ENCODE results near the gene C4orf36. TPM values are rescaled to one million over a fixed set of nuclear protein-coding genes. Genes with fewer than 3 reads are reported as not detected.

C4orf36 gene
- total and polyA plus RNA-seq, 2 of the 8 experiments (the other 6 are each of a cell fraction or from before 2014, with no cell fraction given): 1.2 to 1.5 TPM

DNA sequence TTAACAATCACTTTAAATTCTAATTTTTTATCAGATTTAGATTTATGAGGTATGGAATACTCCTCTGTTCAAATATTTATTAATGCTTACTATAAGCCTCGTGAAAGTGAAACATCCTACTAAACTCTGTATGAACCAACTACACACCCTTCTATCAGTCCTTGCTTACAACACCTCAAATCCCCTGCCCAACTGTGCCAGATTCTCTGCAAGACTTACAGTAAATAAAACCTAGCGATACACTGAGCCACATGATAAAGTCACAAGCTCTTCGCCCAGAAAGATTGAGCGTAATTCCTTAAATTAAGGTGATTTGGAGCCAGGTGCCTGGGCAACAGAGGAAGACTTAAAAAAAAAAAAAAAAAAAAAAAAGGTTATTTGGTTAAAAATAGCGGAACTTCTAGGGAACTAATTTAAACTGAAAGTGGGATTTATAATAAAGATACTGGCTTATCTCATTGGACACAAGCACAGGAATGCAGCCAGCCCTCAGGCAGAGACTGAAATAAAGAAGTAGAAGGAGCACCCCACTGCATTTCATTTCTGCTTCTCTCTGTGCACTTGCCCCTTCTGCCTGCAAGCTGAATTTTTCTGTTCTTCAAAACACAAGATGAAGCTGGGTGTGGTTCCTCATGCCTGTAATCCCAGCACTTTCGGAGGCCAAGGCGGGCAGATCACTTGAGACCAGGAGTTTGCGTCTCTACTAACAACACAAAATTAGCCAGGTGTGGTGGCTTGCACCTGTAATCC, 17.5 kb upstream of the C4orf36 start:
- H4K5ac ChIP-seq (ENCODE audit: insufficient read length, low read depth, low read length): no peak overlapping the region
- no peak overlapping the region for H2BK120ac ChIP-seq (replicated peaks; ENCODE audit: low read depth, low read length)
- no peak overlapping the region for H3K4ac ChIP-seq (replicated peaks; ENCODE audit: insufficient read length, low read depth, low read length)
- no peak overlapping the region for H3K56ac ChIP-seq (replicated peaks; ENCODE audit: insufficient read length, low read depth, low read length)
- DNase-seq (ENCODE audit: low read depth in 1 of 2, low spot score in 2 of 2) (no peak), FAIRE-seq (no peak)
- no peaks in the 10 kb centered on the region for H3K23me2 ChIP-seq (ENCODE audit: low read depth, low read length)
- no peak overlapping the region for H3K4me3 ChIP-seq (ENCODE audit: extremely low read depth in 1 of 4, insufficient read depth in 2 of 4, low read depth in 3 of 4, low read length in 4 of 4)
- no peak overlapping the region for H3K27ac ChIP-seq (ENCODE audit: low read depth, low read length)
- H3K27me3 ChIP-seq (replicated peaks in 1 of 4; ENCODE audit: control insufficient read depth in 3 of 4, extremely low read depth in 1 of 4, insufficient read depth in 3 of 4, low read length in 3 of 4): no peaks in the 10 kb centered on the region
- H2BK5ac ChIP-seq (ENCODE audit: low read depth, low read length): no peak overlapping the region
- no peak overlapping the region for H3K9ac ChIP-seq (replicated peaks in 1 of 4; ENCODE audit: extremely low read depth in 1 of 4, low read depth in 3 of 4, low read length in 3 of 4)
- H4K91ac ChIP-seq (replicated peaks; ENCODE audit: insufficient read length, low read length): no peak overlapping the region
- H4K20me1 ChIP-seq (replicated peaks in 1 of 2; ENCODE audit: control insufficient read depth in 1 of 2, insufficient read depth in 2 of 2, low read length in 2 of 2): no peaks in the 10 kb centered on the region
- no peak overlapping the region for H2BK12ac ChIP-seq (ENCODE audit: low read depth, low read length)
- 91% methylated on average over 7 of the region's 8 CpGs; no CpG with 5 or more reads in 1 of the 2 experiments for WGBS, 2 experiments (ENCODE audit: extremely low coverage in 1 of 2, insufficient coverage in 1 of 2, insufficient read length in 1 of 2, insufficient replicate concordance in 2 of 2, low coverage in 1 of 2, low lambda C conversion rate in 2 of 2, missing lambda C conversion rate in 1 of 2)
- no peak overlapping the region for H3K23ac ChIP-seq (ENCODE audit: insufficient read length)
- no peak overlapping the region for H3K14ac ChIP-seq (ENCODE audit: insufficient read length)
- H3K4me2 ChIP-seq (ENCODE audit: insufficient read depth in 1 of 2, low read depth in 2 of 2, low read length in 2 of 2): no peak overlapping the region
- ChIA-PET CTCF (ENCODE audit: partially characterized antibody) (interaction anchor here (0.8 to 3.1 kb wide), 9 partner anchors 10 to 242 kb away, joined by 3 to 13 read pairs (median 3); partner anchors contain the start of gene C4orf36), POLR2A (ENCODE audit: partially characterized antibody) (interaction anchor here (0.8 to 1.7 kb wide), 5 partner anchors 10 to 102 kb away, joined by 3 to 4 read pairs (median 3); no protein-coding TSS in a partner anchor)
- no peak overlapping the region for H2BK15ac ChIP-seq (ENCODE audit: low read length)
- no peak overlapping the region for H2BK20ac ChIP-seq (ENCODE audit: low read length)
- H3K18ac ChIP-seq (ENCODE audit: extremely low read depth, low read length): no peak overlapping the region
- H2AK5ac ChIP-seq (ENCODE audit: low read depth, low read length): no peak overlapping the region
- H3K9me3 ChIP-seq (ENCODE audit: insufficient read depth in 2 of 2, low read depth in 1 of 2, low read length in 1 of 2): no peaks in the 10 kb centered on the region
- no peak overlapping the region for H2AFZ ChIP-seq (ENCODE audit: low read length)
- H3K79me2 ChIP-seq (ENCODE audit: control insufficient read depth in 1 of 2, insufficient read depth in 2 of 2, low read length in 2 of 2): no peaks in the 10 kb centered on the region
- no peaks in the 10 kb centered on the region for H3K79me1 ChIP-seq (ENCODE audit: low read depth, low read length)
- no peak overlapping the region for H4K8ac ChIP-seq (ENCODE audit: extremely low read depth, insufficient read depth, low read length)
- no peaks in the 10 kb centered on the region for H3K36me3 ChIP-seq (ENCODE audit: control insufficient read depth in 2 of 4, insufficient read depth in 4 of 4, low read length in 3 of 4)
- no peaks in the 10 kb centered on the region for H3K4me1 ChIP-seq (replicated peaks in 1 of 4; ENCODE audit: control insufficient read depth in 3 of 4, insufficient read depth in 4 of 4, low read length in 3 of 4)
- no peak for TF ChIP-seq HDAC6 (IDR thresholded peaks at IDR 0.05; ENCODE audit: low read depth, low read length)
- no peak for TF ChIP-seq SAP30 (IDR thresholded peaks at IDR 0.05; ENCODE audit: insufficient read depth, insufficient replicate concordance, low read length)
- TF ChIP-seq POLR2A (IDR thresholded peaks at IDR 0.05; ENCODE audit: control extremely low read depth in 1 of 2, low read depth in 2 of 2, low read length in 2 of 2): no peak
- TF ChIP-seq NANOG (IDR thresholded peaks at IDR 0.05; ENCODE audit: insufficient read depth, low read depth, low read length, poor library complexity, severe bottlenecking): no peak

All from H1 (cell line).